Progenitor cell of endocrine pancreas (in vitro differentiated cells): ENCODE results near the gene OSBPL10. TPM values are rescaled to one million over a fixed set of nuclear protein-coding genes. Genes with fewer than 3 reads are reported as not detected.

Experiments used
- DNase-seq: peaks from one replicate; pipeline ENCODE4 v3.0.0; 2021; ENCODE audit warnings: low spot score; ENCODE audit not compliant: unreplicated experiment
- H3K27ac Mint-ChIP-seq: 2 replicates; pipeline ENCODE4 v1.8.0; 2021; ENCODE audit warnings: mild to moderate bottlenecking, moderate library complexity, mixed read lengths
- H3K27me3 Mint-ChIP-seq: 2 replicates; pipeline ENCODE4 v1.8.0; 2021; ENCODE audit warnings: mixed read lengths
- H3K36me3 Mint-ChIP-seq: 2 replicates; pipeline ENCODE4 v1.8.0; 2022; ENCODE audit warnings: mixed read lengths; ENCODE audit not compliant: insufficient read depth
- H3K4me1 Mint-ChIP-seq: 2 replicates; pipeline ENCODE4 v1.8.0; 2021; ENCODE audit warnings: low read depth, mixed read lengths
- H3K4me3 Mint-ChIP-seq: 2 replicates; pipeline ENCODE4 v1.8.0; 2021; ENCODE audit warnings: low read depth, mild to moderate bottlenecking, moderate library complexity, mixed read lengths
- H3K9me3 Mint-ChIP-seq: 2 replicates; pipeline ENCODE4 v1.8.0; 2021; ENCODE audit warnings: low read depth, mixed read lengths
- CTCF ChIP-seq: fragments of 200-600 bp; sonication (generic); IDR thresholded peaks from one replicate; pipeline ENCODE4 v1.5.0; 2021; ENCODE audit warnings: antibody characterized with exemption, mild to moderate bottlenecking; ENCODE audit not compliant: unreplicated experiment
- total RNA-seq: library from RNA; stranded (reverse); gene quantifications from 2 replicates; pipeline ENCODE4 v1.2.1, GENCODE V29; 2021

Gene OSBPL10
- total RNA-seq, 1 donor from 2014 or later = 25.2 TPM

GRCh38 chr3:31903686-31904431 is 77.2 kb downstream of the OSBPL10 start:
- DNase-seq = no peak
- H3K9me3 Mint-ChIP-seq = no peaks in the 10 kb centered on the region
- H3K27me3 Mint-ChIP-seq = no peaks in the 10 kb centered on the region
- no peak overlapping the region for H3K27ac Mint-ChIP-seq
- H3K4me1 Mint-ChIP-seq = peaks cover 12% of the 10 kb centered on the region
- no peak for TF ChIP-seq CTCF
- H3K36me3 Mint-ChIP-seq = no peaks in the 10 kb centered on the region
- no peak overlapping the region for H3K4me3 Mint-ChIP-seq

GRCh38 chr3:31900583-31900982 is 80.5 kb downstream of the OSBPL10 start:
- H3K4me1 Mint-ChIP-seq = peaks cover 5% of the 10 kb centered on the region
- H3K36me3 Mint-ChIP-seq = no peaks in the 10 kb centered on the region
- no peaks in the 10 kb centered on the region for H3K27me3 Mint-ChIP-seq
- TF ChIP-seq CTCF = no peak
- no peak for DNase-seq
- H3K27ac Mint-ChIP-seq = peak overlapping the region; percentile 29
- H3K9me3 Mint-ChIP-seq = no peaks in the 10 kb centered on the region
- H3K4me3 Mint-ChIP-seq = no peak overlapping the region

GRCh38 chr3:31896648-31897433 is 84.2 kb downstream of the OSBPL10 start:
- no peak for DNase-seq
- H3K27me3 Mint-ChIP-seq = peaks cover 14% of the 10 kb centered on the region
- peaks cover 2% of the 10 kb centered on the region for H3K36me3 Mint-ChIP-seq
- no peaks in the 10 kb centered on the region for H3K9me3 Mint-ChIP-seq
- H3K4me3 Mint-ChIP-seq = no peak overlapping the region
- peaks cover 12% of the 10 kb centered on the region for H3K4me1 Mint-ChIP-seq
- TF ChIP-seq CTCF = no peak
- H3K27ac Mint-ChIP-seq = no peak overlapping the region

- Mint-ChIP-seq H3K9me3 (no peaks in the 10 kb centered on the region), H3K27ac (no peak overlapping the region), H3K27me3 (peaks cover 15% of the 10 kb centered on the region), H3K4me1 (peaks cover 13% of the 10 kb centered on the region), H3K36me3 (peaks cover 2% of the 10 kb centered on the region), H3K4me3 (no peak overlapping the region)
- no peak for DNase-seq
- no peak for TF ChIP-seq CTCF
These were observed 85.0 kb downstream of the OSBPL10 start for GRCh38 chr3:31896026-31896425.

GRCh38 chr3:31895471-31895870 is 85.6 kb downstream of the OSBPL10 start:
- Mint-ChIP-seq H3K36me3 (peaks cover 2% of the 10 kb centered on the region), H3K4me1 (peaks cover 12% of the 10 kb centered on the region), H3K27ac (no peak overlapping the region)

More at GRCh38 chr3:31895471-31895870, 85.6 kb downstream of the OSBPL10 start:
- no peak overlapping the region for H3K4me3 Mint-ChIP-seq
- no peaks in the 10 kb centered on the region for H3K9me3 Mint-ChIP-seq
- no peak for TF ChIP-seq CTCF
- peaks cover 15% of the 10 kb centered on the region for H3K27me3 Mint-ChIP-seq
- DNase-seq = no peak
